ENCODE results near the gene WDFY3.
A peak's percentile ranks its signal among the peaks of the same experiment; 100 is the strongest.

DNA sequence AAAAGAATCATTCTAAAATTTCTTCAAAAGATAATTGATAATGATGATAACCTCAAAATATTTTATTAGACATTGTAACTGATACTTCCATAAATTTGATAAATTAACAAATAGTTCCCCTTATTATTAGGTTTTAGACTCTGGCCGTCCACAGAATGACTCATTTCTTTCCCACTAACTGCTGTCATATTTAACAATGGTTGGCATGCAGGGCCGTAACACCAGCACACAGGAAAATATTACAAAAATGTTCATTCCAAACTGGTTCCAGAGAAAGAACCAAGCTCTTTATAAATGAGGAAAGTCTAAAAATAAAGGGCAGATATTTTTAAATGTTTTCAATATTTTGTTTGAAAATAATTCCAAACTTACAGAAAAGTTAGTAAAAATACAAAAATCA is 28.2 kb downstream of the WDFY3 start:
- peak; percentile 74; the same call in 1 of the 2 replicates for TF ChIP-seq EP300 (IDR thresholded peaks at IDR 0.05; ENCODE audit: borderline replicate concordance)
- TF ChIP-seq, protein P1, sequence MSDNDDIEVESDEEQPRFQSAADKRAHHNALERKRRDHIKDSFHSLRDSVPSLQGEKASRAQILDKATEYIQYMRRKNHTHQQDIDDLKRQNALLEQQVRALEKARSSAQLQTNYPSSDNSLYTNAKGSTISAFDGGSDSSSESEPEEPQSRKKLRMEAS (IDR thresholded peaks at IDR 0.05) = no peak
- TF ChIP-seq, protein P2, sequence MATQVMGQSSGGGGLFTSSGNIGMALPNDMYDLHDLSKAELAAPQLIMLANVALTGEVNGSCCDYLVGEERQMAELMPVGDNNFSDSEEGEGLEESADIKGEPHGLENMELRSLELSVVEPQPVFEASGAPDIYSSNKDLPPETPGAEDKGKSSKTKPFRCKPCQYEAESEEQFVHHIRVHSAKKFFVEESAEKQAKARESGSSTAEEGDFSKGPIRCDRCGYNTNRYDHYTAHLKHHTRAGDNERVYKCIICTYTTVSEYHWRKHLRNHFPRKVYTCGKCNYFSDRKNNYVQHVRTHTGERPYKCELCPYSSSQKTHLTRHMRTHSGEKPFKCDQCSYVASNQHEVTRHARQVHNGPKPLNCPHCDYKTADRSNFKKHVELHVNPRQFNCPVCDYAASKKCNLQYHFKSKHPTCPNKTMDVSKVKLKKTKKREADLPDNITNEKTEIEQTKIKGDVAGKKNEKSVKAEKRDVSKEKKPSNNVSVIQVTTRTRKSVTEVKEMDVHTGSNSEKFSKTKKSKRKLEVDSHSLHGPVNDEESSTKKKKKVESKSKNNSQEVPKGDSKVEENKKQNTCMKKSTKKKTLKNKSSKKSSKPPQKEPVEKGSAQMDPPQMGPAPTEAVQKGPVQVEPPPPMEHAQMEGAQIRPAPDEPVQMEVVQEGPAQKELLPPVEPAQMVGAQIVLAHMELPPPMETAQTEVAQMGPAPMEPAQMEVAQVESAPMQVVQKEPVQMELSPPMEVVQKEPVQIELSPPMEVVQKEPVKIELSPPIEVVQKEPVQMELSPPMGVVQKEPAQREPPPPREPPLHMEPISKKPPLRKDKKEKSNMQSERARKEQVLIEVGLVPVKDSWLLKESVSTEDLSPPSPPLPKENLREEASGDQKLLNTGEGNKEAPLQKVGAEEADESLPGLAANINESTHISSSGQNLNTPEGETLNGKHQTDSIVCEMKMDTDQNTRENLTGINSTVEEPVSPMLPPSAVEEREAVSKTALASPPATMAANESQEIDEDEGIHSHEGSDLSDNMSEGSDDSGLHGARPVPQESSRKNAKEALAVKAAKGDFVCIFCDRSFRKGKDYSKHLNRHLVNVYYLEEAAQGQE (IDR thresholded peaks at IDR 0.05; ENCODE audit: low read depth) = no peak
- no peak for TF ChIP-seq FOXM1 (IDR thresholded peaks at IDR 0.05; ENCODE audit: borderline replicate concordance, low read depth)
- TF ChIP-seq CEBPB (IDR thresholded peaks at IDR 0.05) = no peak
- no peak for TF ChIP-seq RAD21 (IDR thresholded peaks at IDR 0.05; ENCODE audit: low read depth)
- TF ChIP-seq YY1 (IDR thresholded peaks at IDR 0.05; ENCODE audit: low read depth) = no peak
- peak; percentile 64; the same call in 1 of the 2 replicates for TF ChIP-seq NFIC (IDR thresholded peaks at IDR 0.05)
- 0 out of 2 replicates have a peak, but pooled peaks have one; percentile 38 for TF ChIP-seq TCF12 (IDR thresholded peaks at IDR 0.05; ENCODE audit: low read depth)
- TF ChIP-seq, protein P3, sequence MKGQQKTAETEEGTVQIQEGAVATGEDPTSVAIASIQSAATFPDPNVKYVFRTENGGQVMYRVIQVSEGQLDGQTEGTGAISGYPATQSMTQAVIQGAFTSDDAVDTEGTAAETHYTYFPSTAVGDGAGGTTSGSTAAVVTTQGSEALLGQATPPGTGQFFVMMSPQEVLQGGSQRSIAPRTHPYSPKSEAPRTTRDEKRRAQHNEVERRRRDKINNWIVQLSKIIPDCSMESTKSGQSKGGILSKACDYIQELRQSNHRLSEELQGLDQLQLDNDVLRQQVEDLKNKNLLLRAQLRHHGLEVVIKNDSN (IDR thresholded peaks at IDR 0.05) = no peak
- TF ChIP-seq TAF1 (IDR thresholded peaks at IDR 0.05; ENCODE audit: low read depth) = no peak
- peak; percentile 91 for TF ChIP-seq TEAD4 (IDR thresholded peaks at IDR 0.05)
- no peak for TF ChIP-seq CREB1 (IDR thresholded peaks at IDR 0.05; ENCODE audit: low read depth)
- no peak for TF ChIP-seq ZBTB7A (IDR thresholded peaks at IDR 0.05; ENCODE audit: low read depth)
